Left ventricle myocardium inferior (tissue), 1 donor: Measurements from ENCODE around the gene C4orf51. TPM values are rescaled to one million over a fixed set of nuclear protein-coding genes. Genes with fewer than 3 reads are reported as not detected.
A peak's percentile ranks its signal among the peaks of the same experiment; 100 is the strongest.

Experiments used
- DNase-seq: peaks from one replicate; pipeline ENCODE4 v3.0.0-alpha.2; 2020
- H3K27ac ChIP-seq: fragments of 200-600 bp; replicated peaks from 2 replicates; pipeline ENCODE4 v1.8.0; 2021
- H3K27me3 ChIP-seq: fragments of 200-600 bp; 2 replicates; pipeline ENCODE4 v1.8.0; 2021; ENCODE audit warnings: low read depth
- H3K36me3 ChIP-seq: fragments of 200-600 bp; 2 replicates; pipeline ENCODE4 v1.8.0; 2021
- H3K4me1 ChIP-seq: fragments of 200-600 bp; 2 replicates; pipeline ENCODE4 v1.8.0; 2021
- H3K4me3 ChIP-seq: fragments of 200-600 bp; 2 replicates; pipeline ENCODE4 v1.8.0; 2021; ENCODE audit warnings: mild to moderate bottlenecking, moderate library complexity
- H3K9me3 ChIP-seq: fragments of 200-600 bp; replicated peaks from 2 replicates; pipeline ENCODE4 v1.8.0; 2021
- intact Hi-C: fragments of 100-400 bp; cut with micrococcal nuclease; formaldehyde crosslinking; loops from one replicate; pipeline ENCODE4 v1.11.0; 2022
- total RNA-seq: library from RNA; stranded (reverse); fragmentation: NEBNext Ultra II Directional; extraction: Animal tissue kit (Norgen Biotek cat#: 25700); gene quantifications from one replicate; pipeline ENCODE4 v1.2.1, GENCODE V29; 2021
- TF ChIP-seq, protein P1 (sequence below): fragments of 200-600 bp; IDR thresholded peaks from 2 replicates; pipeline ENCODE4 v1.8.0; 2021; ENCODE audit warnings: antibody characterized with exemption, mild to moderate bottlenecking, borderline replicate concordance
- donor health status: DM: no; HTN: yes; CAD: no; lungs with severe emphysema.

C4orf51 gene
- total RNA-seq, 1 donor from 2014 or later, result not detected

DNA sequence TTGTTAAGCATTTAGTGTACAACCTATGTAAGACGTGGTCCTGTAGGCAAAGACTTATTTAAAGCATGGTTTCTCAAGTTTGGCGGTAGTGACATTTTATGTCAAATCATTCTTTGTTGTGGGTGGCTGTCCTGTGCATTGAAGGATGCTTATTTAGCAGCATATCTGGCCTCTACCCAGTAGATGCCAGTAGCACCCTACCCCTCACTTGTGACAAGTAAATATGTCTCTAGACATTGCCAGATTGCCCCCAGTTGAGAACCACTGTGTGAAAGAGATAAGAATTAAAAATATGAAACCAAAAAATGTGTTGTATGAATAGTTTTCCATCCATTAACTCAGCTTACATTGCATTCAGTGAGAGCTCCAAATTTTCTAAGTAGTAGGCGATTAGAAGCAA is 35.2 kb upstream of the C4orf51 start:
- Histone ChIP-seq H3K27ac (no peak overlapping the region), H3K27me3 (no peaks in the 10 kb centered on the region), H3K9me3 (no peaks in the 10 kb centered on the region), H3K4me3 (no peak overlapping the region), H3K36me3 (peaks cover 30% of the 10 kb centered on the region), H3K4me1 (peaks cover 10% of the 10 kb centered on the region)
- intact Hi-C loops, result no loop called here
- DNase-seq, result no peak
- TF ChIP-seq, protein P1, sequence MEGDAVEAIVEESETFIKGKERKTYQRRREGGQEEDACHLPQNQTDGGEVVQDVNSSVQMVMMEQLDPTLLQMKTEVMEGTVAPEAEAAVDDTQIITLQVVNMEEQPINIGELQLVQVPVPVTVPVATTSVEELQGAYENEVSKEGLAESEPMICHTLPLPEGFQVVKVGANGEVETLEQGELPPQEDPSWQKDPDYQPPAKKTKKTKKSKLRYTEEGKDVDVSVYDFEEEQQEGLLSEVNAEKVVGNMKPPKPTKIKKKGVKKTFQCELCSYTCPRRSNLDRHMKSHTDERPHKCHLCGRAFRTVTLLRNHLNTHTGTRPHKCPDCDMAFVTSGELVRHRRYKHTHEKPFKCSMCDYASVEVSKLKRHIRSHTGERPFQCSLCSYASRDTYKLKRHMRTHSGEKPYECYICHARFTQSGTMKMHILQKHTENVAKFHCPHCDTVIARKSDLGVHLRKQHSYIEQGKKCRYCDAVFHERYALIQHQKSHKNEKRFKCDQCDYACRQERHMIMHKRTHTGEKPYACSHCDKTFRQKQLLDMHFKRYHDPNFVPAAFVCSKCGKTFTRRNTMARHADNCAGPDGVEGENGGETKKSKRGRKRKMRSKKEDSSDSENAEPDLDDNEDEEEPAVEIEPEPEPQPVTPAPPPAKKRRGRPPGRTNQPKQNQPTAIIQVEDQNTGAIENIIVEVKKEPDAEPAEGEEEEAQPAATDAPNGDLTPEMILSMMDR, result no peak

DNA sequence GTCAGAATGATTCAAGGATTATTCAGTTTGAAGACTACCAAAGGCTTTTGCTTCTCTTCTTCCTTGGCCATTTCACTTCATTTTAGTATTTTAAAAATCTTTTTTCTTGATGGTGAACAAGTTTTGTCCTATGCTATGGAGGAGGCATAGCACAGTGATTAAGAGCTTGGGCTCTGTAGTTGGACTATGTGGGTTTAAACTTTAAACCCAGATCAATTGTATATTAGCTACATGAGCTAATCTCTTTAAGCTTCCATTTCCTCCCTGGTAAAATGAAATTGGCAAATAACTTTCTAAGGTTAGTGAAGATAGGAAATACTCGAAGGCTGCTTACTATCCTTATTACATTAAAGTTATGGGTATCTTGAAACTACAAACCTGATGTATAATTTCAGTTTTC is 23.8 kb upstream of the C4orf51 start:
- intact Hi-C loops, result no loop called here
- peaks cover 55% of the 10 kb centered on the region for H3K36me3 ChIP-seq

DNA sequence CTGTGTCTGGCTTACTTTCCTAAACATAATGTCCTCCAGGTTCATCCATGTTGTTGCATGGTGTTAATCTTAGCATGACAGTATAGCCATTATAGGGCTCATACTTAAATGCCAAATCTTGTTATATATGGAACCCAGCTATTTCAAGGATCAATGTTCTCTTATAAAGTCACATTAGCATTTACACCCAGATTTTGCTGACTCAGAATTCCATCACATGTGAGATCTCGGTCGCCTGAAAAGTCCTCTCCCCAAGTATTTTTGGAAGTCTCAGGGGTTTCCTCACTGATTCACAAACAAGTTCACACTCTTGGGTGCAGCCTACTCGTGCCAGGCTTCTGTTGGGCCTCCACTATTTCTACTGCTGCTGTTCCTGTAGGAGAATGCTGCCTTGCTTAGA is 19.9 kb upstream of the C4orf51 start:
- Histone ChIP-seq H3K36me3 (peaks cover 25% of the 10 kb centered on the region), H3K27ac (no peak overlapping the region), H3K4me1 (no peaks in the 10 kb centered on the region), H3K9me3 (peaks cover 3% of the 10 kb centered on the region), H3K27me3 (no peaks in the 10 kb centered on the region), H3K4me3 (no peak overlapping the region)
- DNase-seq, result no peak
- intact Hi-C loops, result no loop called here
- TF ChIP-seq, protein P1, result no peak

More for the DNA sequence above, 23.8 kb upstream of the C4orf51 start:
- H3K27me3 ChIP-seq, result no peaks in the 10 kb centered on the region
- H3K27ac ChIP-seq, result no peak overlapping the region
- no peaks in the 10 kb centered on the region for H3K4me1 ChIP-seq
- TF ChIP-seq, protein P1, result no peak
- H3K4me3 ChIP-seq, result no peak overlapping the region
- no peak for DNase-seq
- H3K9me3 ChIP-seq, result peaks cover 3% of the 10 kb centered on the region

DNA sequence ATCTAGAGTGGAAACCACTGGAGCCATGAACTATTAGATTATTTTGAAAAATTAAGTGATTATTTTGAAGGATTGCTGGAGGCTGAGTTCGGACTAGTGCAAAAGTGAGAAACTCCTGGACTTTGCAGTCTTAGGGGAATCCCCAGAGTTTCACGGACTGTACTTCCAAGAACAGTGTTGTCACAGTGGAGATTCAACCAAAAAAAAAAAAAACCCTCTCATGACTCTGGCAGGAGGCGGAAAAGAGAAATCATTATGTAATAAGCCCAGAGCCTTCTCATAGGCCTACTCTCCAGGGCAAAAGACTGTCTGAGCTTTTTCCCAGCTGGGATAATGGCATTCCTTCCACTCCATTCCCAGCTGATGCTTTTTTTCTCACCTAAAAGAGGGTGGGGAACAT is 16.8 kb upstream of the C4orf51 start:
- Histone ChIP-seq H3K4me1 (no peaks in the 10 kb centered on the region), H3K27me3 (no peaks in the 10 kb centered on the region), H3K27ac (peak overlapping the region; percentile 20), H3K36me3 (no peaks in the 10 kb centered on the region), H3K9me3 (no peaks in the 10 kb centered on the region), H3K4me3 (no peak overlapping the region)
- intact Hi-C loops, result no loop called here
- TF ChIP-seq, protein P1, result no peak
- DNase-seq, result no peak

DNA sequence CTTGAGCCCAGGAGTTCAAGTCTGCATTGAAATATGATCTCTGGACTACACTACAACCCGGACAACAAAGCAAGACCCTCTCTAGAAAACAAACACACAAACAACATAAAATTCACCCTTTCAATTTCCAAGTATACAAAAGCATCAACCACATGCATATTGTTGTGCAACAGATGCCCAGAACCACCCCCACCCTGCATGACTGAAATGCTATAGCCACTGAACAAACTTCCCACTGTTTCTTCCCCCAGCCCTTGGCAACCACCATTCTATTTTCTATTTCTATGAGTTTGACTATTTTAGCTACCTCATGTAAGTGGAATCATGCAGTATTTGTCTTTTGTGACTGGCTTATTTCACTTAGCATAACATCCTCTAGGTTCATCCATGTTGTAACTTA is 14.2 kb upstream of the C4orf51 start:
- Histone ChIP-seq H3K4me3 (no peak overlapping the region), H3K4me1 (no peaks in the 10 kb centered on the region), H3K36me3 (no peaks in the 10 kb centered on the region), H3K9me3 (no peaks in the 10 kb centered on the region), H3K27ac (no peak overlapping the region), H3K27me3 (no peaks in the 10 kb centered on the region)
- TF ChIP-seq, protein P1, result no peak
- intact Hi-C loops, result no loop called here
- DNase-seq, result no peak

DNA sequence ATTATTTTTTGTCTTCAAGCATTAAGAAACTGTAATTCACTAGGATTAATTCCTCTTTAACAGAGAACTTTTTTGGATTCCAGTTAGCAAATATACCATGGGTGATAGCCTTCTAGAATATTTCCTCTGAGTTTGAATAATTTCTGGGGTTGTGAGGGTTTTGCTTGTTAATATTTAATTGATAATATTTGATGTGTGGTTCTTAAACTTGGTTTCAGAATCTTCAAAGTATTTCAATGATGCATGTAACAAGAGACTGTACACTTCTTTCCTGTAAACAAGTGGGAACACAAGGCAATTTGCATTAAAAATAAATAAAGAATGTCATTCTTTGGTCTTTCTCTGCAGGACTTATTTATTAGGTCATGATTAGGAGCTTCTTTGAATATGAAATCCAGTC is 9.5 kb upstream of the C4orf51 start:
- Histone ChIP-seq H3K27me3 (no peaks in the 10 kb centered on the region), H3K27ac (no peak overlapping the region), H3K9me3 (no peaks in the 10 kb centered on the region), H3K36me3 (no peaks in the 10 kb centered on the region), H3K4me3 (no peak overlapping the region), H3K4me1 (no peaks in the 10 kb centered on the region)
- DNase-seq, result no peak
- intact Hi-C loops, result no loop called here
- TF ChIP-seq, protein P1, result no peak
